GM21360 (cell line): ENCODE results near the gene ZNF618.

Experiments used
- ATAC-seq: cut with Tn5 transposase; IDR thresholded peaks from one replicate; pipeline ENCODE4 v1.9.1; 2021; ENCODE audit warnings: mild to moderate bottlenecking, moderate library complexity; ENCODE audit not compliant: unreplicated experiment

Gene ZNF618

DNA sequence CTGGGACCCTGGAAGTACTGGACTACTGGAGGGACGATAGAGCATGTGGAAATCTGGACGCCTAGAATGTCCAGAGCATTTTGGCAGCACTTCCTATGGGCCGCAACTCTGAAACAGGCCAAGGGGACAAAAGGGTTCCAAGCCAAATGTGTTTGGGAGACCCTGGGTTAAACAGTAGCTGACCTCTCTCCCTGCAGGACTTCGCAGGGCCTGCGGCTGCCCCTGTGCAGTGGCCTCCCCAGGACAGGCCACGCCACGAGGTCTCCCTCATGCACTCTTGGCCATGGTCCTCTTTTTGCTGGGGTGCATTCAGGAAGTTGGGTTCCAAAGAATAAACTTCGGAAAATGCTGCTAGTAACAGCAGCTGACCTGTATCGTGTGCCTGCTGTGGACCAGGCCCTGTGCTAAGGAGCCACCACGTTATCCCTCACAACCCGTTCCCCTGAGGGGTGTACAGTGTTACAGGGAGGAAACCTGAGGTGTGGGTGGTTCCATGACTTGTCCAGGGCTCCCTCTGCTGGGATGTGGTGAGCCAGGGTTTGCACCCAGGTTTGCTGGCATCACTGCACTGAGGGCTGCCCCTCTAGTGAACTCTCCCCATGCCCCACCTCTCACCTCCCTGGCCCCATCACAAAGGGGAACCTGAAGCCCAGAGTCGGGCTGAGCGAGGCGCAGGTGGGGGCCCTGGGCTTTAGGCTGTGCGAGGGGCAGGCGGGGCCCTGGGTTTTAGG lies 122.6 kb downstream of the ZNF618 start:
- ATAC-seq: no peak

DNA sequence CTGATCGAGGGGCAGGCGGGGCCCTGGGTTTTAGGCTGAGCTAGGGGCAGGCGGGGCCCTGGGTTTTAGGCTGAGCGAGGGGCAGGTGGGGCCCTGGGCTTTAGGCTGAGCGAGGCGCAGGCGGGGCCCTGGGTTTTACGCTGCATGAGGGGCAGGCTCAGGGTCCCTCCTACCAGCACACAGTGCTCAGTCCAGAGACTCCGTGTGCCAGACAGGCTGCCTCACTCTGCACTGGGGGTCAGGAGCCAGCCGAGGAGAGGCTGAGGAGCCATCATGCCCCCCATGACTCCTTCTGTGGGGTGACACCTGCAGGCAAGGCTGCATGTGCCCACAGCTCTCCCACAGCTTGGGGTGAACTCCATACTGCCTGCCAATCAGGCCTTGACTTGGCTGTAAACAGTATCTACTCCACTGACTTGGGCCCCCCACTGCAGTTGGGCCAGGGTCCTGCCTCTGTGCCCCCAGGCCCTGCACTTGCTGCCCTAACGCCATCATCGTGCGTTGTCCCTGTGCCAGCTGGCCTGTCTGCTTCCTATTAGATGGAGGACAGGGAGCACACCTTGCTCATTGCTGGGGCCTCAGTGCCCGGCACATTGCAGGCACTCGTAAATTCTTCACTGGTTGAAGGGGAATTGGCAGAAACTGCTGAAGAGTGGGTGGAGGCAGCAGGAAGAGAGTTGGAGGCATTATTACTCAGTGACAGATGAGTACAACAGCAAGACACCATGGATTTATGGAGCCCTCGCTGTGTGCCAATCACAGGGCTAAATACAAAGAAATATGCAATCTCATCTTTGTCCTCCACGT lies 123.3 kb downstream of the ZNF618 start:
- ATAC-seq: no peak

DNA sequence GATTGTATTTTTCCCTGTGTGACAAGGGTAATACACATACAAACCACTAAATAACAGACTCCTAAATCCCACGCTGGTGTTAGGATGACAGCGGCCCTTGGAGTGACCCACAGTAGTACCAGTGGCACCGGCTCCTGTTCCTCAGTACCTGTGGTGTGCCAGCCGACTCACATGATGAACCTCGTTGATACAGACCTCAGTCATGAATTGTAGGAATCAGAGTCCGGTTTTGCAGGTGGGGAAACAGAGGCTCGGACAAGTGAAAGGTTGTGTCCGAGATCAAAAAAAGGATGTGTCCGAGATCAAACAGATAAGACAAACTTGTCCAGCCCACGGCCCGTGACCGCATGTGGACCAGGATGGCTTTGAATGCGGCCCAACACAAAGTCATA lies 124.0 kb downstream of the ZNF618 start:
- no peak for ATAC-seq

DNA sequence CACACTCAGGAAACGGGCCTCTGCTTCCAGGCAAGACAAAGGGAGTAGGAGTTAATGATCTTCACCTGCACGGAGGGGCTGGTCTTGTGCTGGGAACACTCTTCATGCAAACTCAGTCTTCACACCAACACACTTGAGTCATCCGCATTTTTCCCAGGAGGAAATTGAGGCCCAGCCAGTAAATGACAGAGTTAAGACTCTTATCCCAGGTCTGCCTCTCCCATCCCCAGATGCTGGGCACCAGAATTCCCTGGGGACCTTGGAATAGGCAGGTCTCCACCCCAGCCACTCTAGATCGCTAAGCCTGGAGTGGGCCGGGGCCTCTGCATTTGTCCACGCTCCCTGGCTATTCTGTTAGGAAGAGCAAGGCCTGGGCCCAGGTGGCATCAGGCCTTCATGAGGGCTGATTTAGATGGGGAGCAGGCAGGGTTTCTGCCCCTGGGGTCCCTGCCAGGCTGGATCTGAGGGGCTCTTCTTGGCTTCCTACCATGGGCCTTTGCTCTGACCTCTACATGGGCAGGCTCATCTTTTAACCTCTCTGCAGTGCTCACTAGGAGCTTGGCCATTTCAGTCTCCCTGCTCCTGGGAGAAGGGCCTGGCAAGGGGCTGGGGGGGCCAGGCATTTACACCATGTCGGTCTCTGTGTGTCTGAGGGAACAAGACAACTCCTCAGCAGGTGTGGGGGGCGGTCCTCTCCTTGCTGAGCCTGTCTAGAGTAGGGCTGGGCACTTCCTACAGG lies 124.7 kb downstream of the ZNF618 start:
- no peak for ATAC-seq

DNA sequence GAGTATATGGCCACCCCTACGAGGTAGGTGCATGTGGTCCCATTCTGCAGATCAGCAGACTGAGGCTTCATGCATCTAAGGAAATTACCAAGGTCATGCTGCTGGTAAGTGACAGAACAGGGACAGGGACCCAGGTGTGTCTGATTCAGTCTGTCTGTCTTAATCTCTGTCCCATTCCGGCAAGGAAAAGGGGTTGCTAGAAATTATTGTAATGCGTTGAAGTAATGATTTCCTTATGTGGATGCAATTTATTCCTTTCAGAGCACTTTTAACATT lies 125.2 kb downstream of the ZNF618 start:
- no peak for ATAC-seq

DNA sequence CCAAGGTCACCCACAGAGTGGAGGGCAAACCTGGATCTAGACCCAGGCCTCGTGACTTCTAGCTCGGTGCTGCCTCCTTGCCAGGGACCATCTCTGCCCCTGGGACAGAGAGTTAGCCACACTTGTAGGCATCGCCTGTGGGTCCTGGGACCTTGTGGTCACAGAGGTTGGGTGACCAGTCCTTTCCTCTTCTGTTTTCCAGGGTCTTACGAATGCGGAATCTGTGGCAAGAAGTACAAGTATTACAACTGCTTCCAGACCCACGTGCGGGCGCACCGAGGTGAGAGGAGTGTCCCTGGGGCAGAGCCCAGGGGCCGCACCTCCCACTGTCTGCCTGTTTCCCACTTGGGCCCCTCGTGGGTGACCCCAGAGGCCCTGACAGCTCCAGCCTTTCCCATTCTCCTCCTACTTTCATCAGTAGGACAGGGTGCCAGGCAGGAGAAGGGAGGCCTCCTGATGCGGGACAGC lies 125.7 kb downstream of the ZNF618 start:
- no peak for ATAC-seq

DNA sequence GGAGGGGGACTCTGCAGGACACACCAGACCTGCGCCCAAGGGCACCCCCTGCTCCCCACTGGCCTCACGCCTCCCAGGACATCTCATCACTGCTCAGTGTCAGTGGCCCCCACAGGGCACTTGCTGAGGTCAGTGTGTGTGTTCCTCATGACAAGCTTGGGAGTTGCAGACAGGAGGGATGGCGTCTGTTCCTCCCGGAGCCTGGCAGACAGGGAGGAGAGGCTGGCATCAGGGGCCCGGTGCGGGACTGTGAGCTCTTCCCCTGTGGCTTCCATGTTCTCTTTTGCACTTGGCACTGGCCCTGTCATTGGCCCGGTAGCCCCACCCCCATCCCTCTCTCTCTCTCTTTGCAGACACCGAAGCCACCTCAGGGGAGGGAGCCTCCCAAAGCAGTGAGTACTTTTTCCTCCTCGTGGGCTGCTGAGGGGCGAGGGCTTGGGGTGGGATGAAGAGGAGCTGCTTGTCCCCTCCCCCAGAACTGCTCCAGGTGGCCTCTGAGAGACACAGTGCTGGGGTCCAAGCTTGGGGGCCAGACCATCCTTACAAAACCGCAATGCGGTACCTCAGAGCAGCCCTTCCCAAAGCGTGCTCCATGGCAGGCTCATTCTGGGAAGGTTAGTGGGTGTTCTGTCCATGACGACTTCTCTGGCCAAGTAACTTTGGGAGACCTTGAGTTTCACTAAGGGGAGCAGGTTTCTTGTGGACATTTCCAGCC lies 126.3 kb downstream of the ZNF618 start:
- no peak for ATAC-seq

DNA sequence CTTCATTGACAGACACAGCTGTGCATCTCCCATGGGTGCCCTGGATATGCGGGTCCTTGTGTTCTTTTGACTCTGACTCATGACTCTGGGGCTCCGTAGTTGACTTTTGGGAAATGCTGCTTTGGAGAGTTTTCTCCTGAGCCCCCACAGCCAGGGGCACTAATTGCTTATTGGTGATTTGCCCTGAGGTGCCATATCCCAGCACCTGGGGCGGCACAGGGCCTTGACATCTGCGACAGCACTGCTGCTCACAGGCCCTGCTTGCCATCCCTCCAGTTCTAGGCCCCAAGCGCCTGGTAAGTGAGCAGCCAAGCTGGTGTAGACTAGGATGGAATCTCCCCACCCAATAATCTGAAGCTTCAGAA lies 126.9 kb downstream of the ZNF618 start:
- ATAC-seq: no peak

DNA sequence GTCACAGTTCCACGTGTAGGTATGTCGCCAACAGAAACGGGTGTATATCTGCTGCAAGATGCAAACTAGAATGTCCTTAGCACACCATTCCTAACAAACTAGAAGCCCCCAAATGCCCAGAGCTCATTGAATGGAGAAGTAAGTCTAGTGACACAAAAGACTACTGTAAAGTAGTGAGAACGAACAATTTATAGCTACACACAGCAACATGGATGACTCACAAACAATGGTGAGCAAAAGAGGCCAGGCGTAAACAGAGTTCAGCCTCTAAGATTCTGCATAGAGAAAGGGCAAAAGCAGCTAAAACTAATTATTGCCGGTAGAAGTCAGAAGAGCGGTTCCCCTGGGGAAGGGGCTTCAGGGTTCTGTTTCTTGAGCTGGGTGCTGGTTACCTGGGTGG lies 127.2 kb downstream of the ZNF618 start:
- no peak for ATAC-seq

DNA sequence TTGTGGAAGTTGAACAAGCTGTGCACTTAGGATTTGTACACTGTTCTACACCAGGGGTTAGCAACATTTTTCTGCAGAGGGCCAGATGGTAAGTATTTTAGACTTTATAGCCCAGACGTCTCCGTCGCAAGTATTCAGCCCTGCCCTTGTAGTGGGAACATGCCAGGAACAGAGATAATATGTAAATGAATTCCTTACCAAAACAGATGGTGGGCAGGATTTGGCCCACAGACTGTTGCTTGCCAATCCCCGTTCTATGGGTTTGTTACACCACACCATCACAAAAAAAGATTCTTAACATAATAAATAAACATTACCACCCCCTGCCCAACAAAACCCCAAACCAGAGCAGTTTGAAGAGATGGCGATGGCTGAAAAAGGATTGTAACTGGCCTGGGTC lies 127.6 kb downstream of the ZNF618 start:
- no peak for ATAC-seq

DNA sequence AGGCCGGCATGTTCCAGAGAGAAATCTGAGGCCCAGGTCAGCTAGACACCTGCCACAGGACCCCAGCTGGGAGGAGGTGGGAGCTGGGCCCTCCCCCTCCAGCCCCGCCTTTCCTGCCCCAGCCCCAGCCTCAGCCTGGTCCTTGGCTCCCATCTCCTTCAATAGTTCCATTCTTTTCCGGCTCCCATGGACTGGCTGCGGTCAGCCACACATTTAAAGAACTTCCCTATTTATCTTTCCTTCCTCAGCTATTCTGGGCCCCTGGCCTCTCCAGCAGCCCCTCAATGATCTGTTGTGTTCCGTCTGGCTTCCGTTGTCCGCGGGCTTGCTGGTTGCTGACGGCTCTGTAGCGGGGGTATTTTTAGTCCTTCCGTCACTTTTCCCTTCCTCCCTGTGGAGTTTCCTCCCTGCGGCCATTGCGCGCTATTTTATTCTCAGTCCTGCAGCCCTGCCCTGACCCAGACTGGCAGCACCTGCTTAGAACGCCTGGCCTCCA lies 128.2 kb downstream of the ZNF618 start:
- ATAC-seq: no peak

DNA sequence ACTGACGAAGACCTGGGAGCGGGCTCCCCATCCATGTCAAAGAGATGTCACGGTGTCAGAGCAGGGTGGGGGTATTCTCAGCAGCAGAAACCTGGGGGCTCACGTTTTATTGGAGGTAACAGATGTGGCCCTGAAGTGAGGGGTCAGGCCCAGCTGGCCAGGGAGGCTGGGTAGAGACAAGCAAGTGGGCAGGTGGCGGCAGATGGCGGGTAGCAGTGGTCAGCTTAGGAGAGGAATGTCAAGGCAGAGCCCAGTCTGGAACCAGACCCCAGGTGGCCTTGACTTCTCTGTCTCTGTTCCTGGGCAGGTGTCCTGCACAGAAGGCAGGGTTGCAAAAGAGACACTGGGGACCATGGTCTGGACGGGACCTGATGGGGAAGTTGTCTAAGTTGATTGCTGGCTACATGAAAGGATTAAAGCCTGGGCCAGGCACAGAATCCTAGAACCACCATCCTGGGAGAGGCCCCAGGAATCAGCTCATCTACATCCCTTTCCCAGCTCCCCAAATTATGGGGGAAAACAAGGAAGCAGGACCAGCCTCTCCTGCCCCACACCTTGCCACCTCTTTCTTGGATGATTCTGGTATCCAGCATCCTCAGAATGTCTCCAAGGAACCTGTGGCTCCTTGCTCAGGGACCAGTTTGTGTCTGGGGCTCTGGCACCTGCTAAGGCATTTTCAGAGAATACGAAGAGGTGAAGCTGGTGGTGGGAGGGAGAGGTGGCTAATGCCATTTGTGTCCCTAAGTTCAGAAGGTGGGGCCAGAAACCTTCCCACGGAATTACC lies 129.5 kb downstream of the ZNF618 start:
- no peak for ATAC-seq

DNA sequence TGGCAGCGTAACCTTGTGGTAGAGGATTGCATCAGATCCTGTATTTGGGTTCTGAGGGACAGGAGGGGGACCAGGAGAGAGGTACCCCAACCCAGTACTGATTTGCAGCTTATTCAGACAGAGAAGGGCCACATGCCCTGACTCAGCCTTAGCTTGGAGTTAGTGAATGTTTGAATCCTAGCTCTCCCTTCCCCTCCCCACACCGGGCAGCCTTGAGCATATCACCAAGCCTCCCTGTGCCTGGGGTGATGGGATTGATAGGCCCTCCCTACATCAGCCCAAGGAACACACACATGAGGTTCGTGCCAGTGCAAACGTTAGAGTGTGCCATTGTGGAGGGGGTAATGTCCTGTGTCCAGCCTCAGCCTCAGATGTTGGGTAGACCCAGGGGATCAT lies 130.0 kb downstream of the ZNF618 start:
- no peak for ATAC-seq

DNA sequence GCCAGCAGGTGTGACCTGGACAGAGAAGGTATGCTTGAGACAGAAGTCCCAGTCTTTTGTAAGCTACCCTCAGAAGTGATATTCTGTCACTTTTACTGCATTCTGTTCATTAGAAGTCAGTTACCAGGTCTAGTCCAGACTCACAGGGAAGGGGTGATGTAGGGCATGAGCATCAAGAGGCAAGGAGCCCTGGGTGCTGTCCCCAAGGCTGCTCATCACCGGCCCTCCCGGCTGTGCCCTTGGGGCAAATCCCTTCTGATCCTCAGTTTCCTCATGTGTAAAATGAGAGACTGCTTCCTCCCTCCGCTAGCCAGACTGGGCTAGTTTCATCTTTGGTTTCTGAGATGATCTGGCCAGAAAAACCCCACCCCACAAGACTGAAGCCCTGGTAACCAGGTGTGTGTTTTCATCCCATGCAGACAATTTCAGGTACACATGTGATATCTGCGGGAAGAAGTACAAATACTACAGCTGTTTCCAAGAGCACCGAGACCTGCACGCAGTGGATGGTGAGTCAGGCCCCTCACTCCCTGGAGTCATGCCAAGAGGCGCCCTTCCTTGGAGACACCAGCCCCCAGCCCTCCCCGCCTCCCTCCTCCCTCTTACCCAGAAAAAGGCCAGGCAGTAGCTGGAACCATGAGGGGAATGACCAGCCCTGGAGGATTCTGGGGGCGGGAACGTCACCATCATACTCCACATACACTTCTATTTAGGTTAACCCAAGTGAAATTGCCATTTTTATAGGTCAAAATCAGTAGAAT lies 131.0 kb downstream of the ZNF618 start:
- no peak for ATAC-seq

DNA sequence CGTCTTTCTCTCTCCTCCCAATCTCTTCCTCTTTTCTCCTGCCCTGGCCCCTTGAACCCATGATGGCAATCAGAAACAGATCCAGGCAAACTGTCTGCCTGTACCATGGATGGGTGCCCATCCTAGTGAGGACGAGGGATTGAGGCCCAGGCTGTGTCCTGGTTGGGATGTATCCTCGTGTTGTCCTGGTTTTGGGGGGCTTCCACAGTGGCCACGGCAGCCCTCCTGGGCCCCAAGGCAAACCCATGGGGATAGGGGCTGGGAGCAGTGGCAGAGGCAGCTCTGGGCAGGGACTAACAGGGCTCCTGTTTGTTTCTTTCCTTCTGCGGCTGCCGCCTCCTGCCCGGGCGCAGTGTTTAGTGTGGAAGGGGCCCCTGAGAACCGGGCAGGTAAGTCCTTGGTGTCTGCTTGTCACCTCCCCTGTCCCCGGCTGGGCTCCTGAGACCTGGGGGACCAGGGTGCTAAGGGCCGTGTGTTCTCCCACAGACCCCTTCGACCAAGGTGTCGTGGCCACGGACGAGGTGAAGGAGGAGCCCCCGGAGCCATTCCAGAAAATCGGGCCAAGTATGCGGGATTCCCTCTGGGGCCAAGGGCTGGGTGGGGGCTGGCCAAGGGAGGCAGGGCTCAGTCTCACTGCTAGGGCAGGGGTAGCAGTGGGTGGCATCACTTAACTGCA lies 132.0 kb downstream of the ZNF618 start:
- ATAC-seq: no peak

DNA sequence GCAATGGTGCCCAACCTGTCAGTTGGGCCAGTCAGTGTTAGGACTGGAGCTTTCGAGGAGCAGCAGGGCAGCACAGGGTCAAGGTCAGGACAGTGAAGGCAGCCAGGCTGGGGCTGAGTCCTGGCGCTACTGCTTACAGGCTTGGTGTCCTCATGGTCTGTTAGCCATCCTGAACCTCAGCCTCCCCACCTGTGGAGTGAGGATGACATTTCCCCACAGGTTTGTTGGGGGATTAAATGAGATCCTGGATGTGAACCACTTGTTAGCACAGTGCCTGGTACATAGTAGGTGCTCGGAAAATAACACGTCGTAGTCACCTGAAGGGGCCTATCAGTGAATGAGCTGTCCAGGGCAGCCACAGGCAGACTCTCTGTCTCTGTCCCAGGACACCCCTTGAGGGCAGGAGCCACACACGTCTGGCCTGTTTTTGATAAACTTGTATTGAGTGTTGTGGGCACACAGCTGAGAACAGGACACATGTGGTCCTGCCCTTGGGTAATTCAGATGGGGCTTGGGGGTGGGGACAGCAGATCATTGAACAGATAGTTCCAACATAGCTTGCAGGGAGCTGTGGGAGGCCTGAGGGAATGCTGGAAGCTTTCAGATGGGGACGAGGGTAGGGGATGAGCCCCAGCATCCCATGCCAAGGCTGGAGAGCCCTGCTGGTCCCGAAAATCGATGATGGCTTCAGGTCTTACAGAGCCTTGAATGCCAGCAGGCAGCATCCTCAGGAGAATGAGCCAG lies 132.7 kb downstream of the ZNF618 start:
- no peak for ATAC-seq

DNA sequence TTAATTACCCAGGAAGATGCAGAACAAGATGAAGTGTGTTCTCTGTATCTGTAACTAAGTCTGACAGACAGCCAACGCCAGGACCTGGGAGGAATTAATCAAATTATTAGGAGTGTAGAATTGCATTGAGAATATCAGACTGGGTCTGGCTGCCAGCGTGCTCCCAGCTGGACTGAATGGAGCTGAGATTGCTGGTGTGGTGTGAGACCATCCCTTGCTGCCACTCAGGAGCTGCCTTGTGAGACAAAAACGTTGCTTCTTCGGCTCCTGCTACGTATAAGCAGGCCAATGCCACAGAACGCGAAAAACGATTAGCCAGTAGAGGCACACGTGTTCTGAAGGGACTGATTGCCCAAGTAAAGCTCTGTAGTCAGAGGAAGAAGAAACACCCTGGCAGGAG lies 135.2 kb downstream of the ZNF618 start:
- no peak for ATAC-seq

DNA sequence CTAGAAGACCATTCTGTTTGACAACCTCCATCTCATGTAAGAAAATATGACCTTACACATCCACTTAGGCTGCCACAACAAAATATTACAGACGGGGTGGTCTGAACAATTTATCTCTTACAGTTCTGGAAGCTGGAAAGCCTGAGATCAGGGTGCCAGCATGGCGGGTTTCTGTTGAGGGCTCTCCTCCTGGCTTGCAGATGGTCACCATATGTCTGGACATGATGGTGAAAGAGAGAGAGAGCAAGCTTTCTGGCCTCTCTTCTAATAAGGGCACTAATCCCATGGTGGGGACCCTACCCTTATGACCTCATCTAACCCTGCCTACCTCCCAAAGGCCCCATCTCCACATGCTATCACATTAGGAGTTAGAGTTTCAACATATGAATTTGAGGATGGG lies 136.0 kb downstream of the ZNF618 start:
- ATAC-seq: no peak
